IPS-15b (cell line): ENCODE data around the gene ALOX12B.

Experiments used
- H3K27me3 ChIP-seq: one replicate; pipeline ENCODE4 v1.6.1; 2013; ENCODE audit warnings: low read length; ENCODE audit not compliant: control insufficient read depth, insufficient read depth
- H3K36me3 ChIP-seq: one replicate; pipeline ENCODE4 v1.6.1; 2013; ENCODE audit warnings: low read length; ENCODE audit not compliant: control insufficient read depth, insufficient read depth
- H3K4me1 ChIP-seq: one replicate; pipeline ENCODE4 v1.6.1; 2013; ENCODE audit warnings: mild to moderate bottlenecking, low read length; ENCODE audit not compliant: control insufficient read depth, insufficient read depth
- H3K4me3 ChIP-seq: one replicate; pipeline ENCODE4 v1.5.1; 2013; ENCODE audit warnings: low read depth, low read length
- H3K9ac ChIP-seq: one replicate; pipeline ENCODE4 v1.6.1; 2013; ENCODE audit warnings: low read depth, mild to moderate bottlenecking, low read length
- H3K9me3 ChIP-seq: one replicate; pipeline ENCODE4 v1.6.1; 2013; ENCODE audit warnings: mild to moderate bottlenecking, low read length; ENCODE audit not compliant: control insufficient read depth, insufficient read depth

Gene ALOX12B

GRCh38 chr17:8122924-8123694 lies 35.6 kb upstream of the ALOX12B start:
- no peak overlapping the region for H3K9ac ChIP-seq
- H3K9me3 ChIP-seq: no peaks in the 10 kb centered on the region
- peaks cover 54% of the 10 kb centered on the region for H3K27me3 ChIP-seq
- no peaks in the 10 kb centered on the region for H3K36me3 ChIP-seq
- H3K4me1 ChIP-seq: peaks cover 11% of the 10 kb centered on the region
- peak overlapping the region; percentile 100 for H3K4me3 ChIP-seq

- Histone ChIP-seq H3K4me1 (peaks cover 11% of the 10 kb centered on the region), H3K9ac (no peak overlapping the region), H3K36me3 (no peaks in the 10 kb centered on the region), H3K27me3 (peaks cover 54% of the 10 kb centered on the region), H3K4me3 (peak overlapping the region; percentile 100), H3K9me3 (no peaks in the 10 kb centered on the region)
Observed at GRCh38 chr17:8122422-8122923, 35.0 kb upstream of the ALOX12B start.

GRCh38 chr17:8121681-8122421 lies 34.3 kb upstream of the ALOX12B start:
- H3K9ac ChIP-seq: no peak overlapping the region
- H3K4me1 ChIP-seq: peaks cover 9% of the 10 kb centered on the region
- H3K36me3 ChIP-seq: no peaks in the 10 kb centered on the region
- no peaks in the 10 kb centered on the region for H3K9me3 ChIP-seq
- H3K27me3 ChIP-seq: peaks cover 54% of the 10 kb centered on the region
- peak overlapping the region; percentile 100 for H3K4me3 ChIP-seq

DNA sequence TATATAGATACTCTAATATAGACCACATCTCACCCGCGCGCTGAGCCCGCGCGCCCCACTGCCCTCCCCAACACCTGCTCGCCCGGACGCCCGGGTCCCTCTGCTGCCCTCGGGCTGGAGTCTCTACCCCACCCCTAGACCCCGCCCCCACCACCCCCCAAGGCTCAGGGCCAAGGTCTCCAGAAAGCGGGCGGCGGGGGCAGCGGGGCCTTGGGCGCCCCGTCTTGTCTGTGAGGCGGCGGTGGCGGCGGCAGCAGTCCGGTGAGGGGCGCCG lies 33.8 kb upstream of the ALOX12B start:
- Histone ChIP-seq H3K36me3 (no peaks in the 10 kb centered on the region), H3K4me3 (peak overlapping the region; percentile 100), H3K27me3 (peaks cover 57% of the 10 kb centered on the region), H3K4me1 (peaks cover 9% of the 10 kb centered on the region), H3K9me3 (no peaks in the 10 kb centered on the region), H3K9ac (no peak overlapping the region)

DNA sequence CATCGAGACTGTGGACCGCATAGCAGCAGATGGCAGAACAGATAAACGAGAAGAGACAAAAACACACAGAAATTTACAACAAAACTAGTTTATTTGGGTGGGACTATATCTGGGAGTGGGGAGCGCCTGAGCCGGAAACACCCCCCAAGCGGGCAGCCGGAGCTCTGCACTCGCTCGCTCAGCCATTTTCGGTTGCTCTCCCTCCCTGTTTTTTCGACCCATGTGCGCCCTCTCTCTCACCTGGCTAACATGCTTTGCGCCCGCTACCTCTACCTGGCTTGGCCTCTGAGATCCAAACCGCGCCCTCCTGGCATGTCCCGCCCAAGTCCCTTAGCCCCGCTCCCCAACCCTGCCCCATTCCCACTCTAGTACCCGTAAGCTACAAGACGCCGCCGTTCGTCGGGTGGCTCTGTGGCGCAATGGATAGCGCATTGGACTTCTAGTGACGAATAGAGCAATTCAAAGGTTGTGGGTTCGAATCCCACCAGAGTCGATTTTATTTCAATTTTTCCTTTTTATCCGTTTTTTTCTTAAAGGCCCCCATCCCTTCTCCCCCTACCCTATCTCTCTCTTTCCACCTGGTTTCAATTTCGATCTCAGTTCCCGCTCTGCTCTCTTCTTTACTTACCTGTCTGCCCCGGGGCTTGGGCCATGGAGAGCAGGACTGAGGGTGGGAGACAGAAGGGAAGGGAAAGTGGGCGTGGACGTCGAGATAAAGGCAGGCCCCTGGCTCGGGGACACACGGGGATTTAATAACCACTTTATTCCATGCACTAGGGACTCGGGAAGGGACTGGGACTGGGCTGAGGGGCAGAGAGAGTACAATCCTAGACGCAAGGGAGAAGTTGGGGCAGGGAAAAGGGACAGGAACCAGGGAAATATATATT lies 33.2 kb upstream of the ALOX12B start:
- H3K4me1 ChIP-seq: peaks cover 9% of the 10 kb centered on the region
- H3K36me3 ChIP-seq: no peaks in the 10 kb centered on the region
- H3K9ac ChIP-seq: peak overlapping the region; percentile 47
- H3K27me3 ChIP-seq: peaks cover 60% of the 10 kb centered on the region
- H3K4me3 ChIP-seq: peak overlapping the region; percentile 100
- H3K9me3 ChIP-seq: no peaks in the 10 kb centered on the region

DNA sequence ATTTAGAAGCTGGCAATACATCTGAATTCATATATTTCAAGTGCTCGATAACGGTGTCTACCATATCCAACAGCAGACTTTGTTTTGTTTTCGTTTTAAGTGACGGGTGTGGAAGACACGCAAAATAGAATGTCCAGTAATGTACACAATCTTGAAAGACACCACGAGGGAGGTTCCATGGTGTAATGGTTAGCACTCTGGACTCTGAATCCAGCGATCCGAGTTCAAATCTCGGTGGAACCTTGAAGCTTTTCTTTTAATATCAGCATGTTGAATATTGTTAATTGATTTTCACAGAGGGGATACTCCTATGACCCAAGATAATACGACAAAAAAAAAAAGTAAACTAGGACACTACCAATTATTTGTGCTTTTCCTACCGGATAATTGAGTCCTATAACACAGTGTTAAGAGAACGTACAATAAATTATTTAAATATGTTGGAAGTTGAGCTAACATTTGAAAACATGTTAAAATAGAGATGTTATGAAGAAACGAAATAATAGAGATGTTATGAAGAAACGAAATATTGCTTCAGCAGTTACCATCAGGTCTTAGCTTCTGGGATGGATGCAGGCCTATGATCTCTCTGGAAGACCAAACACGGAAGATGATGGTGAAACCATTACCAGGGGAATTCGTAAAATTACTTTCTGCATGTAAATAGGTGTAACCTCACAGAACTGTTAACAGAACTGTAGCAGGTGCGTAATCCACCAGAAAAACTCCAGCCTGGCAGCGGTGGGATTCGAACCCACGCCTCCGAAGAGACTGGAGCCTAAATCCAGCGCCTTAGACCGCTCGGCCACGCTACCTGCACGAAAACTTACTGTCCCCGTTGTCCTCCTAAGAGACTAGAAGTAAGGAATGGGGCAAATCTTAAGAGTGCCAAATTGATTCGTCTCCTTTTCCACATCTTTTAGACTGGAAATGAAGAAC lies 32.3 kb upstream of the ALOX12B start:
- Histone ChIP-seq H3K4me1 (peaks cover 6% of the 10 kb centered on the region), H3K27me3 (peaks cover 64% of the 10 kb centered on the region)

DNA sequence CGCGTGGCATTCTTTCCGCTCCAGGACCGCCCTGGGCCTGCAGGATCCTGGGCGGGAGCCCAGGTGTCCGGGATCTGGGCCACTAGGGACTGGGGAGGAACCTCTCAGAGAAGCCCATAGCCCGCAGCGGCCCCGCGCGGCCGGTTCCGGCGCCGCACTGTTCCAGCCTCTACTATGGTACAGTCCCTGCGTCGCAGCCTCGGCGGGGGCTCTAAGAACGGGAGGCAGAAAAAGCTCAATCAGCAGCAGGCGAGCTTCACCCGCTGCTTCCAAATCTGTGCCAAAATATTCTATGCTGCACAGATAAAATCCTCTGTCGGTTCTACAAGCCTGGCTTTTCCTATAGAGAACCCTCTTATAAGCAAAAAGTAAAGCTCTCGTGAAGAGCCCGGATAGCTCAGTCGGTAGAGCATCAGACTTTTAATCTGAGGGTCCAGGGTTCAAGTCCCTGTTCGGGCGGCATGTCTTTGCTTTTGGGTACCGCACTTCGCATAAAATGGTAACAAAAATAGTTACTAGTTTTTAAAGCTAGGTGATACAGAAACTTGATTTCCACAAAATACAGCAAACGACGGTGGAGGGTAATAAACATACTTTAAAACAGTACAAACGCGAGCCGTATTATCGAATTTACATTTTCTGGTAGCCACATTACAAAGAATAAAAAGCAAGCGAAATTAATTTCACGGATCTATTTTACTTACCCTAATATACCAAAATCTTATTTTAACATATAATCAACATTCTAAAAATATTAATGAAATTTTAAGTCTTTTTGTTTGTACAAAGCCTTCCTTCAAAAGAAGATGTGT lies 31.5 kb upstream of the ALOX12B start:
- peaks cover 2% of the 10 kb centered on the region for H3K4me1 ChIP-seq
- peak overlapping the region; percentile 47 for H3K9ac ChIP-seq
- H3K27me3 ChIP-seq: peaks cover 64% of the 10 kb centered on the region
- H3K9me3 ChIP-seq: no peaks in the 10 kb centered on the region
- H3K4me3 ChIP-seq: peak overlapping the region; percentile 100
- H3K36me3 ChIP-seq: no peaks in the 10 kb centered on the region

More for the DNA sequence above, 32.3 kb upstream of the ALOX12B start:
- no peaks in the 10 kb centered on the region for H3K36me3 ChIP-seq
- H3K9me3 ChIP-seq: no peaks in the 10 kb centered on the region
- peak overlapping the region; percentile 100 for H3K4me3 ChIP-seq
- peak overlapping the region; percentile 47 for H3K9ac ChIP-seq

GRCh38 chr17:8117980-8118768 lies 30.7 kb upstream of the ALOX12B start, which contains the start of gene ALOXE3:
TSS of gene ALOXE3 (minus strand) at chr17:8118514. CDS start at chr17:8117990, 524 bp downstream.
- peaks cover under 1% of the 10 kb centered on the region for H3K4me1 ChIP-seq
- no peaks in the 10 kb centered on the region for H3K9me3 ChIP-seq
- H3K9ac ChIP-seq: peak within 1 kb of the TSS; percentile 47
- H3K36me3 ChIP-seq: no peaks in the 10 kb centered on the region
- H3K27me3 ChIP-seq: peaks cover 57% of the 10 kb centered on the region
- H3K4me3 ChIP-seq: peak within 1 kb of the TSS; percentile 100

- no peak overlapping the region for H3K9ac ChIP-seq
- no peaks in the 10 kb centered on the region for H3K36me3 ChIP-seq
- H3K27me3 ChIP-seq: peaks cover 57% of the 10 kb centered on the region
- H3K4me3 ChIP-seq: peak overlapping the region; percentile 100
- no peaks in the 10 kb centered on the region for H3K9me3 ChIP-seq
- no peaks in the 10 kb centered on the region for H3K4me1 ChIP-seq
Observed at GRCh38 chr17:8117367-8117979, 30.0 kb upstream of the ALOX12B start.
